ENCODE results near the gene HMGCR.

GRCh38 chr5:75306746-75307145, 30.3 kb upstream of the HMGCR start:
- no peak for TF ChIP-seq CTCF (conservative IDR thresholded peaks at IDR 0.05; ENCODE audit: low read depth, low read length)
- no peak for TF ChIP-seq EZH2 (IDR thresholded peaks at IDR 0.05; ENCODE audit: low read length, unreplicated experiment)
- no peak for TF ChIP-seq EZH2phosphoT487 (IDR thresholded peaks at IDR 0.05; ENCODE audit: borderline replicate concordance, low read length)

All from PC-3 (cell line).